H9 (cell line): ENCODE measurements around the gene CPT1B. TPM values are rescaled to one million over a fixed set of nuclear protein-coding genes. Genes with fewer than 3 reads are reported as not detected.

Experiments used
- DNase-seq: peaks from one replicate; pipeline ENCODE4 v3.0.0-alpha.2; 2017
- H2AFZ ChIP-seq: one replicate; pipeline ENCODE4 v1.6.1; 2013; ENCODE audit warnings: mild to moderate bottlenecking, low read length, control low read depth, moderate library complexity
- H2AK5ac ChIP-seq: 2 replicates; pipeline ENCODE4 v1.6.1; 2013; ENCODE audit warnings: low read length, control low read depth, mixed read lengths; ENCODE audit not compliant: insufficient read length
- H2BK120ac ChIP-seq: one replicate; pipeline ENCODE4 v1.6.1; 2013; ENCODE audit warnings: low read depth, mild to moderate bottlenecking, low read length, control low read depth, inconsistent platforms; ENCODE audit not compliant: poor library complexity, severe bottlenecking
- H2BK12ac ChIP-seq: 2 replicates; pipeline ENCODE4 v1.6.1; 2013; ENCODE audit warnings: low read length, control low read depth, mixed read lengths, low read depth; ENCODE audit not compliant: insufficient read length
- H2BK15ac ChIP-seq: 2 replicates; pipeline ENCODE4 v1.6.1; 2013; ENCODE audit warnings: low read depth, low read length, control low read depth
- H2BK20ac ChIP-seq: one replicate; pipeline ENCODE4 v1.6.1; 2013; ENCODE audit warnings: low read depth, mild to moderate bottlenecking, low read length, control low read depth, inconsistent platforms; ENCODE audit not compliant: poor library complexity, severe bottlenecking
- H2BK5ac ChIP-seq: 2 replicates; pipeline ENCODE4 v1.6.1; 2013; ENCODE audit warnings: low read length, control low read depth, mixed read lengths; ENCODE audit not compliant: insufficient read length
- H3K14ac ChIP-seq: 2 replicates; pipeline ENCODE4 v1.6.1; 2013; ENCODE audit warnings: low read length, control low read depth; ENCODE audit not compliant: insufficient read depth
- H3K18ac ChIP-seq: 2 replicates; pipeline ENCODE4 v1.6.1; 2013; ENCODE audit warnings: low read depth, mild to moderate bottlenecking, mixed read lengths, low read length, control low read depth; ENCODE audit not compliant: insufficient read length
- H3K23ac ChIP-seq: 2 replicates; pipeline ENCODE4 v1.6.1; 2013; ENCODE audit warnings: low read length, control low read depth, mixed read lengths, low read depth; ENCODE audit not compliant: insufficient read length
- H3K23me2 ChIP-seq: 2 replicates; pipeline ENCODE4 v1.6.1; 2013; ENCODE audit warnings: low read depth, mild to moderate bottlenecking, mixed read lengths, low read length, control low read depth; ENCODE audit not compliant: insufficient read length, poor library complexity, severe bottlenecking
- H3K27ac ChIP-seq: 2 replicates; pipeline ENCODE4 v1.5.1; 2013; ENCODE audit warnings: low read length, control low read depth, mixed read lengths, low read depth; ENCODE audit not compliant: insufficient read length
- H3K27me3 ChIP-seq: 2 replicates; pipeline ENCODE4 v1.6.1; 2013; ENCODE audit warnings: low read length, control low read depth, inconsistent platforms; ENCODE audit not compliant: insufficient read depth
- H3K4ac ChIP-seq: 2 replicates; pipeline ENCODE4 v1.6.1; 2013; ENCODE audit warnings: low read depth, mild to moderate bottlenecking, control low read depth, inconsistent platforms, low read length, moderate library complexity
- H3K4me1 ChIP-seq: 2 replicates; pipeline ENCODE4 v1.6.1; 2013; ENCODE audit warnings: low read length, control low read depth, inconsistent platforms; ENCODE audit not compliant: insufficient read depth
- H3K4me2 ChIP-seq: 2 replicates; pipeline ENCODE4 v1.6.1; 2013; ENCODE audit warnings: low read length, control low read depth, mixed read lengths; ENCODE audit not compliant: insufficient read length, insufficient read depth
- H3K56ac ChIP-seq: 2 replicates; pipeline ENCODE4 v1.6.1; 2013; ENCODE audit warnings: low read depth, mild to moderate bottlenecking, mixed read lengths, low read length, control low read depth; ENCODE audit not compliant: insufficient read length
- H3K79me1 ChIP-seq: 2 replicates; pipeline ENCODE4 v1.6.1; 2013; ENCODE audit warnings: low read depth, mild to moderate bottlenecking, moderate library complexity, low read length, control low read depth, inconsistent platforms; ENCODE audit not compliant: insufficient read depth, poor library complexity, severe bottlenecking
- H3K79me2 ChIP-seq: 2 replicates; pipeline ENCODE4 v1.6.1; 2013; ENCODE audit warnings: low read length, control low read depth, inconsistent platforms; ENCODE audit not compliant: insufficient read depth
- H3K9ac ChIP-seq: 2 replicates; pipeline ENCODE4 v1.6.1; 2013; ENCODE audit warnings: low read length, control low read depth, mixed read lengths; ENCODE audit not compliant: insufficient read length; ENCODE audit errors: extremely low read depth
- H3K9me3 ChIP-seq: one replicate; pipeline ENCODE4 v1.6.1; 2013; ENCODE audit warnings: low read depth, low read length, inconsistent platforms; ENCODE audit not compliant: control insufficient read depth
- H3T11ph ChIP-seq: one replicate; pipeline ENCODE4 v1.6.1; 2013; ENCODE audit warnings: mild to moderate bottlenecking, low read length, control low read depth, inconsistent platforms
- H4K20me1 ChIP-seq: one replicate; pipeline ENCODE4 v1.6.1; 2013; ENCODE audit not compliant: control insufficient read depth, insufficient read length, insufficient read depth
- H4K5ac ChIP-seq: 2 replicates; pipeline ENCODE4 v1.6.1; 2013; ENCODE audit warnings: low read depth, mild to moderate bottlenecking, mixed read lengths, low read length, control low read depth; ENCODE audit not compliant: insufficient read length
- H4K8ac ChIP-seq: replicated peaks from 2 replicates; pipeline ENCODE4 v1.6.1; 2013; ENCODE audit warnings: low read length, control low read depth, mixed read lengths, low read depth; ENCODE audit not compliant: insufficient read length
- H4K91ac ChIP-seq: 2 replicates; pipeline ENCODE4 v1.6.1; 2013; ENCODE audit warnings: low read depth, mild to moderate bottlenecking, moderate library complexity, mixed read lengths, low read length, control low read depth; ENCODE audit not compliant: insufficient read length
- H3K27ac Mint-ChIP-seq, 3 experiments: 2 replicates in 2 of 3; 3 replicates in 1 of 3; pipeline ENCODE4 v1.8.0; 2020 to 2021; ENCODE audit warnings: mixed read lengths in 3 of 3, mild to moderate bottlenecking in 1 of 3, moderate library complexity in 1 of 3
- H3K27me3 Mint-ChIP-seq: 2 replicates; pipeline ENCODE4 v1.8.0; 2021; ENCODE audit warnings: low read depth, mild to moderate bottlenecking, moderate library complexity, mixed read lengths
- H3K36me3 Mint-ChIP-seq, 3 experiments: 2 replicates in 2 of 3; 3 replicates in 1 of 3; pipeline ENCODE4 v1.8.0; 2020 to 2021; ENCODE audit warnings: low read depth in 3 of 3, mixed read lengths in 3 of 3; ENCODE audit not compliant: insufficient read depth in 1 of 3
- H3K4me1 Mint-ChIP-seq, 2 experiments: 2 replicates each; pipeline ENCODE4 v1.8.0; 2020; ENCODE audit warnings: mixed read lengths in 2 of 2
- H3K4me3 Mint-ChIP-seq, 2 experiments: 2 replicates in 1 of 2; 3 replicates in 1 of 2; pipeline ENCODE4 v1.8.0; 2020 to 2021; ENCODE audit warnings: mild to moderate bottlenecking in 2 of 2, mixed read lengths in 2 of 2, moderate library complexity in 1 of 2
- H3K9me3 Mint-ChIP-seq, 2 experiments: 2 replicates in 1 of 2; 3 replicates in 1 of 2; pipeline ENCODE4 v1.8.0; 2020; ENCODE audit warnings: mild to moderate bottlenecking in 2 of 2, mixed read lengths in 2 of 2, moderate library complexity in 1 of 2
- WGBS: extraction: QIAGEN DNeasy Blood & Tissue Kit; methylation state at CpG from one replicate; pipeline ENCODE4 v1.1.7; 2013; ENCODE audit warnings: missing lambda C conversion rate, low lambda C conversion rate, mixed read lengths; ENCODE audit not compliant: insufficient read length; ENCODE audit errors: extremely low coverage; 5-methylcytosine and 5-hydroxymethylcytosine counted together
- total RNA-seq: library from RNA; stranded (reverse); gene quantifications from 2 replicates; pipeline ENCODE4 v1.2.1, GENCODE V29; 2021
- TF ChIP-seq, protein P1 (sequence below): fragments of 200-600 bp; sonication (generic); conservative IDR thresholded peaks from 3 replicates; pipeline ENCODE4 v1.8.0; 2021; ENCODE audit warnings: antibody characterized with exemption, mild to moderate bottlenecking

Gene CPT1B
- total RNA-seq, 1 experiment from 2014 or later: 65.7 TPM

GRCh38 chr22:50519151-50519550 lies 59.1 kb downstream of the CPT1B start:
- Histone ChIP-seq H3K79me2 (0 out of 2 replicates have a peak, but pooled peaks cover 2% of the 10 kb centered on the region), H3K56ac (no peak overlapping the region), H2AFZ (no peak overlapping the region), H3K4me2 (no peak overlapping the region), H2BK120ac (no peak overlapping the region), H3K14ac (no peak overlapping the region), H2BK20ac (no peak overlapping the region), H3K79me1 (no peaks in the 10 kb centered on the region), H2AK5ac (no peak overlapping the region), H3K23ac (no peak overlapping the region), H4K20me1 (peaks cover 3% of the 10 kb centered on the region), H3K23me2 (no peaks in the 10 kb centered on the region), H3K18ac (no peak overlapping the region), H2BK12ac (no peak overlapping the region), H3K27ac (no peak overlapping the region), H3K4ac (no peak overlapping the region), H4K8ac (no peak overlapping the region), H4K91ac (no peak overlapping the region), H4K5ac (no peak overlapping the region), H3K9me3 (no peaks in the 10 kb centered on the region), H3K4me1 (no peaks in the 10 kb centered on the region), H2BK5ac (no peak overlapping the region), H3T11ph (no peak overlapping the region), H3K9ac (no peak overlapping the region), H2BK15ac (no peak overlapping the region), H3K27me3 (no peaks in the 10 kb centered on the region)
- Mint-ChIP-seq H3K36me3 (peaks cover 7 to 65% (median 46%) of the 10 kb centered on the region in 3 experiments), H3K27ac (no peak overlapping the region), H3K9me3 (no peaks in the 10 kb centered on the region), H3K4me3 (no peak overlapping the region), H3K27me3 (no peaks in the 10 kb centered on the region), H3K4me1 (no peaks in the 10 kb centered on the region)
- no peak for DNase-seq
- TF ChIP-seq, protein P1, sequence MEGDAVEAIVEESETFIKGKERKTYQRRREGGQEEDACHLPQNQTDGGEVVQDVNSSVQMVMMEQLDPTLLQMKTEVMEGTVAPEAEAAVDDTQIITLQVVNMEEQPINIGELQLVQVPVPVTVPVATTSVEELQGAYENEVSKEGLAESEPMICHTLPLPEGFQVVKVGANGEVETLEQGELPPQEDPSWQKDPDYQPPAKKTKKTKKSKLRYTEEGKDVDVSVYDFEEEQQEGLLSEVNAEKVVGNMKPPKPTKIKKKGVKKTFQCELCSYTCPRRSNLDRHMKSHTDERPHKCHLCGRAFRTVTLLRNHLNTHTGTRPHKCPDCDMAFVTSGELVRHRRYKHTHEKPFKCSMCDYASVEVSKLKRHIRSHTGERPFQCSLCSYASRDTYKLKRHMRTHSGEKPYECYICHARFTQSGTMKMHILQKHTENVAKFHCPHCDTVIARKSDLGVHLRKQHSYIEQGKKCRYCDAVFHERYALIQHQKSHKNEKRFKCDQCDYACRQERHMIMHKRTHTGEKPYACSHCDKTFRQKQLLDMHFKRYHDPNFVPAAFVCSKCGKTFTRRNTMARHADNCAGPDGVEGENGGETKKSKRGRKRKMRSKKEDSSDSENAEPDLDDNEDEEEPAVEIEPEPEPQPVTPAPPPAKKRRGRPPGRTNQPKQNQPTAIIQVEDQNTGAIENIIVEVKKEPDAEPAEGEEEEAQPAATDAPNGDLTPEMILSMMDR: no peak
- WGBS: no CpG with 5 or more reads among the region's 8 CpGs

Other genes with a start within 250 kb of the CPT1B start
- gene PPP6R2, start 235.1 kb downstream of the CPT1B start, total RNA-seq: 41.2 and 42.6 TPM in 2 replicates
- 69.8 and 72.0 TPM in 2 replicates for gene SBF1, start 103.4 kb downstream of the CPT1B start, total RNA-seq
- 11.4 and 11.9 TPM in 2 replicates for gene ADM2, start 96.9 kb downstream of the CPT1B start, total RNA-seq
- gene MIOX, start 91.6 kb downstream of the CPT1B start, total RNA-seq: 1.4 and 1.5 TPM in 2 replicates
- 43.6 and 46.0 TPM in 2 replicates for gene LMF2, start 70.7 kb downstream of the CPT1B start, total RNA-seq
- gene NCAPH2, start 70.2 kb downstream of the CPT1B start, total RNA-seq: 76.2 and 78.1 TPM in 2 replicates
- gene SCO2, start 52.8 kb downstream of the CPT1B start, total RNA-seq: 3.3 and 3.4 TPM in 2 replicates
- 0.61 and 1.0 TPM in 2 replicates for gene TYMP, start 48.4 kb downstream of the CPT1B start, total RNA-seq
- gene KLHDC7B, start 32.5 kb downstream of the CPT1B start, total RNA-seq: not detected in 2 replicates
- gene SYCE3, start 15.5 kb downstream of the CPT1B start, total RNA-seq: 0.85 and 0.97 TPM in 2 replicates
- gene CHKB, start 4.4 kb upstream of the CPT1B start, total RNA-seq: 64.1 and 64.9 TPM in 2 replicates
- gene MAPK8IP2, start 22.4 kb upstream of the CPT1B start, total RNA-seq: 5.7 and 5.9 TPM in 2 replicates
- 10.3 and 11.0 TPM in 2 replicates for gene ARSA, start 49.7 kb upstream of the CPT1B start, total RNA-seq
- 8.4 and 8.7 TPM in 2 replicates for gene SHANK3, start 94.4 kb upstream of the CPT1B start, total RNA-seq
- 0.35 TPM in 1 of 2 replicates, not detected in the other for gene ACR, start 159.8 kb upstream of the CPT1B start, total RNA-seq
- gene RABL2B, start 205.2 kb upstream of the CPT1B start, total RNA-seq: 18.1 and 19.0 TPM in 2 replicates